ENCODE results near the gene TPPP. TPM values are rescaled to one million over a fixed set of nuclear protein-coding genes. Genes with fewer than 3 reads are reported as not detected.

The TPPP gene
- total RNA-seq, 1 donor from 2014 or later: 0.46 TPM

DNA sequence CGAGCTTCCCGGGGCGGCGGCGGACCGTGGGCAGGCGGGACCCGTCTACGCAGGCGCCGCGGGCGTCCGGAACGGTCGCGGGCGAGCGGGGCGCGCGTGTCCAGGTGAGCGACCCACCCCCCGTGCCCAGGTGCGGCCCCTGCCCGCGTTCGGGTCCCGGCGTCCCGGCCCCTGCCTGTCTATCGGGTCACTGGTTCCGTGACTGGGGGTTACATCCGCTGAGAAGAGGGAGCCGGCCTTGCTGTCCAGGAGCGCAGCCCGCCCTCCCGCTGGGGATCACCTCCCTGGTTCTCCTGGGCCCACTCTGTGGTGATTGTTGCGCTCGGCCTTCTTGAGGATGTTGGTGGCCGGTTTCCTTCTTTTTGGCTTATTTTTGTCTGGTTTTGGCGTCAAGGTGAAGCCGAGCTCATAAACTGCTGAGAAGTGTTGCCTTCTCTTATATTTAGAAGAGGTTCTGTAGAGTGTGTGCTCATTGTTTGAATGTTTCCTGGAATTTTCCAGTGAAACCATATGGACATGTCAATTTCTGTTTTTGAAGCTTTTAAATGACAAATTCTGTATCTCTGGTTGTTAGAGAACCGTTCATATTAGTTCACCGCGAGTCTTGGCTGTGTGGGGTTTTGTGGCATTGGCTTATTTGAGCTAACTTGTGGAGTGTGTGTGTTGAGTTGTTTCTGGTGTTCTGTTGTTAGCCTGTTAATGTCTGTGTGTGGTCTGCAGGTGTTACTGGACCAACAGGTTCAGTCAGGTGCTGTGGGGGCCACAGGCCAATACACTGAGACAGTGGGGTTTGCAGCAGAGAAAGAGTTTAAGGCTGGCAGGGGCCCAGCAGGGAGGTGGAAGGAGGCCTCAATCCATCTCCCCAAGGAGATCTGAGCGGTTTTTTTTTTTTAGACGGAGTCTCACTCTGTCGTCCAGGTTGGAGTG lies 80.4 kb downstream of the TPPP start:
- TF ChIP-seq, protein P1, sequence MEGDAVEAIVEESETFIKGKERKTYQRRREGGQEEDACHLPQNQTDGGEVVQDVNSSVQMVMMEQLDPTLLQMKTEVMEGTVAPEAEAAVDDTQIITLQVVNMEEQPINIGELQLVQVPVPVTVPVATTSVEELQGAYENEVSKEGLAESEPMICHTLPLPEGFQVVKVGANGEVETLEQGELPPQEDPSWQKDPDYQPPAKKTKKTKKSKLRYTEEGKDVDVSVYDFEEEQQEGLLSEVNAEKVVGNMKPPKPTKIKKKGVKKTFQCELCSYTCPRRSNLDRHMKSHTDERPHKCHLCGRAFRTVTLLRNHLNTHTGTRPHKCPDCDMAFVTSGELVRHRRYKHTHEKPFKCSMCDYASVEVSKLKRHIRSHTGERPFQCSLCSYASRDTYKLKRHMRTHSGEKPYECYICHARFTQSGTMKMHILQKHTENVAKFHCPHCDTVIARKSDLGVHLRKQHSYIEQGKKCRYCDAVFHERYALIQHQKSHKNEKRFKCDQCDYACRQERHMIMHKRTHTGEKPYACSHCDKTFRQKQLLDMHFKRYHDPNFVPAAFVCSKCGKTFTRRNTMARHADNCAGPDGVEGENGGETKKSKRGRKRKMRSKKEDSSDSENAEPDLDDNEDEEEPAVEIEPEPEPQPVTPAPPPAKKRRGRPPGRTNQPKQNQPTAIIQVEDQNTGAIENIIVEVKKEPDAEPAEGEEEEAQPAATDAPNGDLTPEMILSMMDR (conservative IDR thresholded peaks at IDR 0.05; ENCODE audit: low read depth, low read length): no peak
- H3K4me3 ChIP-seq (ENCODE audit: low read depth, low read length): peak overlapping the region; percentile 80
- DNase-seq (ENCODE audit: low read depth): no peak

DNA sequence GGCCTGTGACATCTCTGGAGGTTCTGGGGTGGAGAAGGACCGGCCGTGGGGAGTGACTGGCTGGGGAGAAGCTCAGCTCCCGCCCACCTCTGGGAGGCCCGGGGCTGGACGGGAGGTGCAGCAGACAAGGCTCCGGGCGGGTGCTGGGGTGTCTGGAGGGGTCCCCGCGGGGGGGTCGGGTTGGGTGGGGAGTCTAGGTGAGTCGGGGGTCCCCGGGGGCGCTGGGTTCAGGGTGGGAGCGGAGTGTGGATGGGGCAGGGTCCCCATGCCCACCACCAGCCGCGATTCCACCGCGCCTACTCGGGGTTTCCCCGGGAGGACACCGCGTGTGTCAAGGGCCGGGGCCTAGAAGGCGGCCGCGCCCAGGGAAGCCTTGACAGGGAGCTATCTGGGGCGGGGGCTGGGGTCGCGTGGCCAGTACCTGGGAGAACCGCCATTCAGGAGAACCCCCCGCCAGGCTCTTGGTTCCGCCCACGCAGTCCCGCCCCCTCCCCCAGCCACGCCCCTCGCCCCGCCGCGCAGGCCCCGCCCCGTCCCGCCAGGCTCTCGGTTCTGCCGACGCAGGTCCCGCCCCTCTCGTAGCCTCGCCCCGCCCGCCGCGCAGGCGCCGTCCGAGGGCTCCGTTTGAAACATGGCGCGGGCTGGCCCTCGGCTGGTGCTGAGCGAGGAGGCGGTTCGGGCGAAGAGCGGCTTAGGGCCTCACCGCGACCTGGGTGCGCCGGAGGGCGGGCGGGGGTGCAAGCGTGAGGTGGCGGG lies 81.2 kb downstream of the TPPP start, which contains the start of gene CEP72:
Gene CEP72 (plus strand): TSS at position 610 of the 756 bp plus-strand sequence. CDS start 22 bp downstream, at position 632.
- peak within 1 kb of the TSS; percentile 80 for H3K4me3 ChIP-seq (ENCODE audit: low read depth, low read length)
- TF ChIP-seq, protein P1 (conservative IDR thresholded peaks at IDR 0.05; ENCODE audit: low read depth, low read length): no peak
- no peak for DNase-seq (ENCODE audit: low read depth)

DNA sequence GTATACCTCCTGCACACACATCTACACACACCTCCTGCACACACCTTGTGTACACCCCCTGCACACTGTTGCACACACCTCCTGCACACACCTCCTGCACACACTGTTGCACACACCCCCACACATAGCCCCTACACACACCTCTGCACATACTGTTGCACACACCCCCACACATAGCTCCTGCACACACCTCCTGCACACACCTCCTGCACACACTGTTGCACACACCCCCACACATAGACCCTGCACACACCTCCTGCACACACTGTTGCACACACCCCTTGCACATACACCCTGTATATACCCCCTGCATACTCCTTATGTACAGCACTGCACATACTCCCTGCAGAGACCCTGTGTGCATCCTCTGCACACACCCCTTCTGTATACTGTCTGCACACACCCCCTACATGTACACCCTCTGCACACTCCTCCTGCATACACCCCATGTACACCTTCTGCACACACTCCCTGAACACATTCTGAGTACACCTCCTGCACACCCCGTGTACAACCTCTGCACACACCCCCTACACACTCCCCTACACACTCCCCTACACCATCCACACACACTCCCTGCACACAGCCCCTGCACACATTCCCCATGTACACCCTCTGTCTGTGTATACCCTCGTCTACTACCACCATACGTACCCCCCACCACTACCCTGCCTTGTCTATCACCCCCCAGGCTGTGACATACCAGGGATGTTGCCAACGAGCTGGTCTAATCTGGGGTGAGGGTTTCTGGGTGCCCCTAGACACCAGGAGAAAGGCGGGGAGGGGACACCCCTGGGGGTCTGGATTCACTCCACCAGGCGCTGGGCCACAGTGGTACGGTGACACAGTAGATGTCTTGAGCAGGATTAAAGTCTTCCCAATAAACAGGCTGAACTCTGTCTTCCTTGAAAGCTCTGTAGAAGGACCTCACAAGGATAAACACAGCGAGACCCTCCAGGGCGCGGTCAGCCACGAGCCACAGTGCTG lies 82.1 kb downstream of the TPPP start:
- DNase-seq (ENCODE audit: low read depth): no peak
- TF ChIP-seq, protein P1 (conservative IDR thresholded peaks at IDR 0.05; ENCODE audit: low read depth, low read length): no peak
- peak overlapping the region; percentile 80 for H3K4me3 ChIP-seq (ENCODE audit: low read depth, low read length)

DNA sequence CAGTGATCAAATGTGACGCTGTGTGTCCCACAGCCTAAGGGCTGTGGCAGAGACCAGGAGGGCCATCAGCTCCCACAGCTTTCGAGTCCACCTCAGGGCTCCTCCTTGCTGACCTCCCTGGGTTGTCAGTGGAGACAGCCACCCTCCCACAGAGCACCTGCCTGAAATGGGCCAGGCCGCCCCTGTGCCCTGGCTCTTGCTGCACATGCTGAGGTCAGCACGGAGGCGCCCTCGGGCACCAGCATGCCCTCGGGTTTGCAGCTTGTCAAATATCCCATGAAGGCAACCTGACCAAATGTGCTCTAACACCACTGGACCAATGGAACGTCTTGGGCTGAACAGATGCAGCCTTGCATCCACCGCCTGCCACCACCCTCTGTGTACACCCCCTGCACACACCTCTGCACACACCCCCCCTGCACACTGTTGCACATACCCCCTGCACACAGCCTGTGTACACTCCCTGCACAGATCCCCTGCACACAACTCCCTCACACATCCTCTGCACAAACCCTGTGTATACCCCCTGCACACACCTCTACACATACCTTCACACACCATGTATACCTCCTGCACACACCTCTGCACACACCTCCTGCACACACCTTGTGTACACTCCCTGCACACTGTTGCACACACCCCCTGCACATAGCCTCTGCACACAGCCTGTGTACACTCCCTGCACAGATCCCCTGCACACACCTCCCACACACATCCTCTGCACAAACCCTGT lies 83.0 kb downstream of the TPPP start:
- TF ChIP-seq, protein P1 (conservative IDR thresholded peaks at IDR 0.05; ENCODE audit: low read depth, low read length): no peak
- H3K4me3 ChIP-seq (ENCODE audit: low read depth, low read length): no peak overlapping the region
- DNase-seq (ENCODE audit: low read depth): no peak

Other genes starting within 250 kb of the TPPP start
- gene SLC9A3, start 168.9 kb downstream of the TPPP start, total RNA-seq: 1.3 and 3.2 TPM in 2 replicates
- gene CEP72, start 81.0 kb downstream of the TPPP start, total RNA-seq: 7.6 and 8.0 TPM in 2 replicates
- gene ZDHHC11B, start 91.4 kb upstream of the TPPP start, total RNA-seq: 0.29 TPM in 1 of 2 replicates, not detected in the other
- gene ZDHHC11, start 157.6 kb upstream of the TPPP start, total RNA-seq: 1.5 and 3.3 TPM in 2 replicates
- 41.1 and 42.4 TPM in 2 replicates for gene BRD9, start 199.4 kb upstream of the TPPP start, total RNA-seq
- gene TRIP13, start 199.5 kb upstream of the TPPP start, total RNA-seq: 66.7 and 99.9 TPM in 2 replicates